H1 (cell line): ENCODE data around the gene EMX2. TPM values are rescaled to one million over a fixed set of nuclear protein-coding genes. Genes with fewer than 3 reads are reported as not detected.

Experiments used
- ASH2L ChIP-seq: fragments of 200-600, 300-600 bp; sonication (generic); IDR thresholded peaks from one replicate; pipeline ENCODE4 v1.7.1; 2017; ENCODE audit warnings: low read length
- CBX8 ChIP-seq: fragments of 300-800, 300-1000 bp; sonication (generic); IDR thresholded peaks from 2 replicates; pipeline ENCODE4 v1.7.1; 2016; ENCODE audit warnings: low read depth, low read length, borderline replicate concordance
- CEBPB ChIP-seq: IDR thresholded peaks from 2 replicates; pipeline ENCODE4 v1.6.1; 2012; ENCODE audit warnings: low read depth, low read length
- CTBP2 ChIP-seq: IDR thresholded peaks from 2 replicates; pipeline ENCODE4 v1.7.0; 2011; ENCODE audit warnings: borderline replicate concordance, mild to moderate bottlenecking, moderate library complexity, mixed read lengths, low read length; ENCODE audit not compliant: insufficient read depth, insufficient read length
- EP300 ChIP-seq, 2 experiments: IDR thresholded peaks; 1 replicate in 1 of 2; 2 replicates in 1 of 2; pipeline ENCODE4 v1.6.1; 2011 to 2012; ENCODE audit warnings: low read depth in 2 of 2, low read length in 2 of 2, mild to moderate bottlenecking in 2 of 2, borderline replicate concordance in 1 of 2, inconsistent platforms in 1 of 2, moderate library complexity in 1 of 2
- EZH2 ChIP-seq: fragments of 200-600 bp; sonication (generic); IDR thresholded peaks from 2 replicates; pipeline ENCODE4 v1.7.1; 2012; ENCODE audit warnings: low read depth, mild to moderate bottlenecking, moderate library complexity, low read length, inconsistent platforms; ENCODE audit not compliant: severe bottlenecking
- FOSL1 ChIP-seq: IDR thresholded peaks from 2 replicates; pipeline ENCODE4 v1.6.1; 2011; ENCODE audit warnings: mild to moderate bottlenecking, low read depth, low read length, moderate library complexity; ENCODE audit not compliant: insufficient read depth
- GABPA ChIP-seq: IDR thresholded peaks from 2 replicates; pipeline ENCODE4 v1.6.1; 2011; ENCODE audit warnings: mild to moderate bottlenecking, low read length, moderate library complexity, borderline replicate concordance; ENCODE audit not compliant: insufficient read depth
- KDM5A ChIP-seq: fragments of 200-600 bp; IDR thresholded peaks from 2 replicates; pipeline ENCODE4 v1.7.1; 2012; ENCODE audit warnings: mild to moderate bottlenecking, low read length, inconsistent platforms, mixed read lengths
- MAFK ChIP-seq: IDR thresholded peaks from 2 replicates; pipeline ENCODE4 v1.6.1; 2012; ENCODE audit warnings: low read depth, mild to moderate bottlenecking, improper control_type of control experiment, low read length
- RAD21 ChIP-seq, 2 experiments: IDR thresholded peaks in 1 of 2; conservative IDR thresholded peaks in 1 of 2; 2 replicates each; pipeline ENCODE4 v1.6.1; 2011; ENCODE audit warnings: low read depth in 2 of 2, low read length in 2 of 2, improper control_type of control experiment in 1 of 2, inconsistent platforms in 1 of 2, mild to moderate bottlenecking in 1 of 2, moderate library complexity in 1 of 2
- RNF2 ChIP-seq: fragments of 200-900, 300-1000 bp; sonication (generic); IDR thresholded peaks from 2 replicates; pipeline ENCODE4 v1.7.1; 2016; ENCODE audit warnings: borderline replicate concordance, low read depth, mild to moderate bottlenecking, antibody characterized with exemption, low read length; ENCODE audit not compliant: poor library complexity, severe bottlenecking; ENCODE audit errors: missing control alignments
- SIX5 ChIP-seq: IDR thresholded peaks from 2 replicates; pipeline ENCODE4 v1.6.1; 2011; ENCODE audit warnings: mild to moderate bottlenecking, low read depth, low read length
- SP1 ChIP-seq: IDR thresholded peaks from 2 replicates; pipeline ENCODE4 v1.6.1; 2011; ENCODE audit warnings: low read depth, low read length
- SP2 ChIP-seq: IDR thresholded peaks from 2 replicates; pipeline ENCODE4 v1.6.1; 2012; ENCODE audit warnings: mild to moderate bottlenecking, low read length, inconsistent platforms
- SUZ12 ChIP-seq: fragments of 200-600 bp; sonication (generic); IDR thresholded peaks from 2 replicates; pipeline ENCODE4 v1.6.1; 2012; ENCODE audit warnings: mild to moderate bottlenecking, inconsistent platforms, low read length, moderate library complexity, mixed read lengths
- TAF1 ChIP-seq: IDR thresholded peaks from 2 replicates; pipeline ENCODE4 v1.6.1; 2011; ENCODE audit warnings: mild to moderate bottlenecking, low read depth, low read length
- TCF12 ChIP-seq: IDR thresholded peaks from 2 replicates; pipeline ENCODE4 v1.6.1; 2011; ENCODE audit warnings: low read depth, mild to moderate bottlenecking, low read length
- TEAD4 ChIP-seq: IDR thresholded peaks from 2 replicates; pipeline ENCODE4 v1.6.1; 2012; ENCODE audit warnings: low read depth, low read length, inconsistent platforms, mixed read lengths
- polyA plus RNA-seq, 7 experiments: library from polyadenylated mRNA; depleted of rRNA in 3 of 7; stranded (reverse) in 5 of 7; unstranded in 2 of 7; fragments of >200 nt in 5 of 7; fragments of 200-250 nt in 2 of 7; gene quantifications; 1 replicate in 5 of 7; 2 replicates in 1 of 7; 4 replicates in 1 of 7; pipeline versions ENCODE4 v1.2.1 to v1.2.3, GENCODE V29; 2011 to 2013; ENCODE audit warnings: missing spikeins in 2 of 7, mixed read lengths in 2 of 7
- total RNA-seq: library from RNA; stranded (reverse); fragmentation: NEBNext Ultra II Directional; extraction: Animal tissue kit (Norgen Biotek cat#: 25700); gene quantifications from 2 replicates; pipeline ENCODE4 v1.2.1, GENCODE V29; 2021
- TF ChIP-seq, protein P1 (sequence below): IDR thresholded peaks from 2 replicates; pipeline ENCODE4 v1.6.1; 2011; ENCODE audit warnings: low read depth, mild to moderate bottlenecking, low read length; ENCODE audit not compliant: insufficient read depth

EMX2 gene
- total and polyA plus RNA-seq, 2 of the 8 experiments (the other 6 are each of a cell fraction or from before 2014, with no cell fraction given): not detected

DNA sequence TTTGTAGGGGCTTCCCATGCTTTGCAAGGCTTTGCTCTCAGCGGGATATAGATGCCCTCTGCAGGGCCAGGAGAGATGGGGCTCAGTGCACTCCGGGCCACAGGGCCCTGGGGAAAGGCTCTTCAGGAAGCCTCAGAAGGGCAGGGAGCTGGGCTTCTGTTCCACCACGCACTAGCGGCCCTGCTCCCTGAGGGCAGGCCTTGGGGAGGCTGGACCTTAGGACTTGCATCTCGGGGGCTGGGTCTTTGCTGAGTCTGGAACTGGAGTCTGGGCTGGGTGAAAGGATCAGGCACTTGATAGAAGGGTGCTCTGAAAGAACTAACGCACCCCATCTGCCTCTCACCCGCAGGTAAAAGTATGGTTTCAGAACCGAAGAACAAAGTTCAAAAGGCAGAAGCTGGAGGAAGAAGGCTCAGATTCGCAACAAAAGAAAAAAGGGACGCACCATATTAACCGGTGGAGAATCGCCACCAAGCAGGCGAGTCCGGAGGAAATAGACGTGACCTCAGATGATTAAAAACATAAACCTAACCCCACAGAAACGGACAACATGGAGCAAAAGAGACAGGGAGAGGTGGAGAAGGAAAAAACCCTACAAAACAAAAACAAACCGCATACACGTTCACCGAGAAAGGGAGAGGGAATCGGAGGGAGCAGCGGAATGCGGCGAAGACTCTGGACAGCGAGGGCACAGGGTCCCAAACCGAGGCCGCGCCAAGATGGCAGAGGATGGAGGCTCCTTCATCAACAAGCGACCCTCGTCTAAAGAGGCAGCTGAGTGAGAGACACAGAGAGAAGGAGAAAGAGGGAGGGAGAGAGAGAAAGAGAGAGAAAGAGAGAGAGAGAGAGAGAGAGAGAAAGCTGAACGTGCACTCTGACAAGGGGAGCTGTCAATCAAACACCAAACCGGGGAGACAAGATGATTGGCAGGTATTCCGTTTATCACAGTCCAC, 5.4 kb downstream of the EMX2 start (continued):
- TF ChIP-seq RAD21 (IDR thresholded peaks at IDR 0.05 in 1 of 2, conservative IDR thresholded peaks at IDR 0.05 in 1 of 2; ENCODE audit: low read depth in 2 of 2, low read length in 2 of 2): no peak
- TF ChIP-seq TAF1: no peak
- no peak for TF ChIP-seq KDM5A
- no peak for TF ChIP-seq ASH2L
- TF ChIP-seq EP300 (IDR thresholded peaks at IDR 0.05; ENCODE audit: borderline replicate concordance in 1 of 2, low read depth in 2 of 2, low read length in 2 of 2): no peak
- TF ChIP-seq EZH2: peak; percentile 73
- no peak for TF ChIP-seq CEBPB
- TF ChIP-seq TCF12: peak; percentile 50; the same call in 1 of the 2 replicates
- TF ChIP-seq CTBP2: peak; percentile 35
- TF ChIP-seq FOSL1: no peak
- TF ChIP-seq, protein P1, sequence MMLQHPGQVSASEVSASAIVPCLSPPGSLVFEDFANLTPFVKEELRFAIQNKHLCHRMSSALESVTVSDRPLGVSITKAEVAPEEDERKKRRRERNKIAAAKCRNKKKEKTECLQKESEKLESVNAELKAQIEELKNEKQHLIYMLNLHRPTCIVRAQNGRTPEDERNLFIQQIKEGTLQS: no peak
- peak; percentile 98 for TF ChIP-seq RNF2
- TF ChIP-seq SIX5: no peak
- TF ChIP-seq GABPA: no peak
- TF ChIP-seq SUZ12: peak; percentile 56
- no peak for TF ChIP-seq MAFK
- peak; percentile 60; the same call in 1 of the 2 replicates for TF ChIP-seq SP1
- TF ChIP-seq TEAD4: 0 out of 2 replicates have a peak, but pooled peaks have one; percentile 22
- no peak for TF ChIP-seq SP2
- peak; percentile 42; the same call in 1 of the 2 replicates for TF ChIP-seq CBX8
